ENCODE measurements around the gene XXYLT1.

Gene XXYLT1

DNA sequence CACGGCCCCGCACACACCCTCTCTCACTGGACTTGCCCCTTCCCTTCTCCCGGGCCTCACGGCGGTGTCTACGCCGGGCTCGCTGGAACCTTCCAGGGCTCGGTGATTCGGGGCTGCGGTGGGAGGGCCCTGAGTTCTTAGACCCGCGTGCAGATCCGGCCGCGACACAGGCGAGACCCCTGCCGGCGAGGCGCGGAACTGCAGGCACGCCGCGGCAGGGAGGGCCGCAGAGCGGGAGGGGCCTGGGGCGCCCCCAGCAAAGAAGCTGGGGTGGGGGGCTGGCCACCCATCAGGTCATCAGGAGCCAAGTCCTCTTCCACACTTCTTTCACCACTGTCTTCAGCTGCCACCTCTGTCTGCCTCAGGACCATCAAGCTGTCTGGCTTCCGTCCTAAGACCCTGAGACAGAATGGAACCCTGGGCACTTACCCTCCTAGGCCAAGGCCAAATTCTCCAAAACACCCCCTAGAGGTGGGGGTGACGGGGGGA, 164.5 kb downstream of the XXYLT1 start:
- peak; percentile 50 to 51 for DNase-seq

DNA sequence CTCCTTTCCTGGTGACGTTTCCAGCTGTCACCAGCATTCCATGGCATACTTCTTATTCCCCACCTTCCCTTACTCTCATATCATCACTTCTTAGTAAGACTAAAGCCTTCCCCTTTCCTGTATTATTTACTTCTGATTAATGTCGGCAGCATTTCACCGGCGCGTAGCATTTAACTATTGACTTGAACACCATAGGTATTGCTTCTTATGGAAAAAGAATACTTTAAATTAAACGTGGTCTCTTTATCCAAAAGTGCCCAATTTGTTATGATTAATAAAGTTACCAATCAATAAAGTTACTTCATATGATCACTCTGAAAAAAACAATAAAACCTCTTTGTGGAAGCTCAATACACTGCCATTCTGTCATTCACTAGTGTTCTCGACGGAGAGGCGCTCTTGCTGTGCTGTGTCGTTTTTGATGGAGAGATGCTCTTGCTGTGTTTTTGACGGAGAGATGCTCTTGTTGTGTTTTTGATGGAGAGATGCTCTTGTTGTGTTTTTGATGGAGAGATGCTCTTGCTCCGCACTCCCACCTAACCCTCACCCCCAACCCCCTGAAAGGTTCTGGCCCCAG, 165.0 kb downstream of the XXYLT1 start:
- DNase-seq: no peak

DNA sequence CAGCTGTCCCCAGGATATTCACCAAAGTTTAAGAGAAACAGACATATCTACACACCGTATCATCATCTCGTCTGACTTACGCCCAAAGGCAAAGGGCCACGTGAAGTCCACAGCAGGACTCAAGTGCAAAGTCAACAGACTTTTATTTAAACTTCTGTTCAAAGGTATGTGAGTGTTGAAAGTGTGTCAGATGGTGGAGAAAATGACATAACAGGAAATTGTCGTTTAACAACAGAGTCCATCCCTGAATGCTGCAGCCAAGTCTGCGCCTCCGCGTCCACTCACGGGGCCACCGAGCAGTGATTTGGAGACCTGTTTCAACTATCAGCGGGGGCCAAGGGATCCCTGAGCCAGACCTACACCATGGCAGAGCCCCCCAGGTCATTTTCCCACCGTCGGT, 165.6 kb downstream of the XXYLT1 start:
- no peak for DNase-seq

GRCh38 chr3:195104340-195104739, 166.6 kb downstream of the XXYLT1 start:
- DNase-seq: no peak

GRCh38 chr3:195103623-195104022, 167.3 kb downstream of the XXYLT1 start:
- no peak for DNase-seq

DNA sequence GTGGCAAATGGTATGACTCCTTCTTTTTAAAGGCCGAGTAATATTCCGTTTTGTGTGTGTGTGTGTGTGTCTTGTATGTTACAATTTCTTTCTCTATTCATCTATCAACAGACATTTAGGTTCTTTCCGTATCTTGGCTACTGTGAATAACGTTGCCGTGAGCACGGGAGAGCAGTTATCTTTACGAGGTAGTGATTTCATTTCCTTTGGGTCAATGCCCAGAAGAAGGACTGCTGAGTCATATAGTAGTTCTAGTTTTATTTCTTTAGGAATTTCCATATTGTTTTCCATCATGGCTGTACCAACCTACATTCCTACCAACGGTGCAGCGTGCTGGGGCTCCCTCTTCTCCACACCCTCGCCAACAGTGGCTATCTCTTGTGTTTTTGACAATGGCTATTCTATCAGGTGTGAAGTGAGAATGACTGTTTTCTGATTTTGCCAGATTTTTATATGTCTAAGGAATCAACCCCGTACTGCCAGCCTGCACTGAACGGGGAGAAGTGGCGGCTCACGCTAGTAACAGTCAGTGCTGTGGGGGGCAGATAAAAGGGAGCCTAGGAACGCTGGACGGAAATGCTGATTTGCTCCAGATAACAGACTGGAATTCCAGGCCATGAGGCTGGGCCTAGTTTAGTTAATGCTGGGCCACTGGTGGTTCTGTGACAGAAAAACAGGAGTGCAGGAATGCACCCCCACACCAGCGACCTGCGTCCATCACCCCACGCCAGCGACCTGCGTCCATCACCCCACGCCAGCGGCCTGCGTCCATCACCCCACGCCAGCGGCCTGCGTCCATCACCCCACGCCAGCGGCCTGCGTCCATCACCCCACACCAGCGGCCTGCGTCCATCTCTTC, 168.1 kb downstream of the XXYLT1 start:
- DNase-seq: peak; percentile 34 to 38

DNA sequence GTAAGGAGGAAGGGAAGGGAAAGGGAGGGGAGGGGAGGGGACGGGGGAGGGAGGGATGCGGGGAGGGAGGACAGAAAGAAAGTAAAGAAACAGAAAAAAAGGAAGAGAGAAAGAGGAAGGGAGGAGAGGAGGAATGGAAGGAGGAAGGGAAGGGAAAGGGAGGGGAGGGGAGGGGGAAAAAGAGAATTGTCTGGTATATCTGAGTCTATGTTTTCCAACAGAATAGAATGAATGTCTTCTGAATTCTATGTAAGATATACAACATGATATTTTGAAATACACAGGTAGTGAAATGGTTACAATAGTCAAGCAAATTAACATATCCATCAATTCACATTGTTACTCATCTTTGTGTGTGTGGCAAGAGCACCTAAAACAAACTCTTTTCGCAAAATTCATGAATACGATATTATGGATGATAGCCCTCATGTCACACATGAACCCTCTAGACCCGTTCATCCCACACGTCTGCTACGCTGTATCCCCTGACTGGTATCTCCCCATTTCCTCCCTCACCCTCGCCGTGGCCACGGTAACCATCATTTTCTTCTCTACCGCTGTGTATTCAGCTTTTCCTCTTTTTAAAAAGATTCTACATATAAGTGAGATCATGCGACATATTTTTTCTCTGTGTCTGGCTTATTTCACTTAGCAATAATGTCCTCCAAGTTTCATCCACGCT, 168.9 kb downstream of the XXYLT1 start:
- peak; percentile 18 to 26 for DNase-seq

- DNase-seq: peak; percentile 96 to 97
These were observed 169.9 kb downstream of the XXYLT1 start for GRCh38 chr3:195101001-195101583.

DNA sequence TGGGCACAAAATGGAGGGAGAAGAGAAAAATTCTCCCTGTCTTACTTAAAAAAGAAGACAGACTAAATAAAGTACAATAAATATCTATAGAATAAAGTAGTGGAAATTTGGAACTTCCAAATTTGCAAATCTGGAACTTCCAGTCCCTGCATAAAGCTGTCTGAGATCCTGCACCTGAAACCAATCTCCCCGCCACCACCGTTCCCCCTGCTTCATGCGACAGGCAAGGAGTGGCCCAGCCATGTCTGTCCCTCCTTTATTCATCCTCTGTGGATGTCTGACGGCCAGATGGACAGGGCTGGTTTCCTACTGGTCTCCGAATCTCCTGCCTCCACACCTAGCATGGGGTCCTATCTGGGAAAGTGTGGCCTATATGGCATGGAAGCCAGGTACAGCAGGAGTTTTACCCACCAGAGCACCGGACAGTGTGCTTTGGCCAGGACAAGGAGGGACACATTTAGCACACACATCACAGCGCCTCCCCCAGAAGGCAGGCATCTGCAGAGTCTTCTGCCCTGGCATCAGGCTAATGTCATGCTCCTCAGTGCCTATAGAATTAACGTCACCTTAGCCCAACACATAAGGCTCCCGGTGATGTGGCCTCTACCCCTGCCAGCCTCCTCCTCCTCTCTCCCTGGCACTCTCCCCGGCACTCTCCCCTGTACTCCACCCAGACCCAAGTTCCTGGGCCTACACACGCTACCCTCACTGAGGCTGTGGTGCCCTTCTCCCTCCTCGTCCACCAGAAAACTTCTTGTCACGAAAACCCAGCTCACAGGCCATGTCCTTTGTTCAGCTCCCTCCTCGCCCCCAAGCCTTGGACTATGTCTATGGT, 170.8 kb downstream of the XXYLT1 start:
- DNase-seq: no peak

DNA sequence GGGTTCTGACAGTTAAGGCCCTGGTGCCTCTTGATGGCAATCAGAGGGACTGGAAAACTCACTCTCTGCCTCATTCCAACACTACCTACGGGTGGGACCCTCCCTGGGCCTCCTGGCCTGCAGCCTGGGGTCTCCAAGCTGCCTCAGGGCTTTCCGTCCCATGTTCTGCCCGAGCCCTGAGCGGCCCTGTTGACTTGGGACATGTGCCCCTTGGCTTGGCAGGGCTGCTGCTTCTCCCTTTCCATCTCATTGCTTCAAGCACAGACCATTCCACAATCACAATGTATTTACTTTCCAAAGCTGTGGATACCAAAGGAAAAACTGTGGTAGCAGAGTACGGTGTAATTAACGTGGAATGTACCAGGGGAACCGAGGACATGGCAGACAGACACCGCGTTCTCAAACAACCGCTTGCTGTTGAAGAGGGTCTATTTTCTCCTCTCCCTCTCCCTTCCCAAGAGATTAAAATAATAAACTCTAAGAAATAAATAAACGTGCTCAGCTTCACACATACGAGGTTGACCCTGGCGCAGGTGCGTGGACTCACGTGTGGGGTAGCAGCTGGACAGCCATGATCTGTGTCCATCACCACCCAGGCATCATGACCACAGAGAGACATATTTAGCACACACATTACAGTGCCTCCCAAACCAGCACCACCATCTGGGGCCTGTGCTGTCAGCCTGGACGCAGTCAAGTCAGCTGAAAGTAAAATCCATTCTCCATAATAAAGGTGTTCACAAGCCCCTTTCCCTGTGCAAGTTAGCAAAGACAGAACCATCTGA, 172.0 kb downstream of the XXYLT1 start:
- no peak for DNase-seq

GRCh38 chr3:195097331-195098255, 173.4 kb downstream of the XXYLT1 start:
- DNase-seq: no peak

GRCh38 chr3:195096484-195097330, 174.3 kb downstream of the XXYLT1 start:
- no peak for DNase-seq

GRCh38 chr3:195096053-195096452, 174.9 kb downstream of the XXYLT1 start:
- DNase-seq: no peak

GRCh38 chr3:195095704-195096036, 175.3 kb downstream of the XXYLT1 start:
- DNase-seq: no peak

- DNase-seq: no peak
These were observed 175.8 kb downstream of the XXYLT1 start for GRCh38 chr3:195095035-195095703.

DNA sequence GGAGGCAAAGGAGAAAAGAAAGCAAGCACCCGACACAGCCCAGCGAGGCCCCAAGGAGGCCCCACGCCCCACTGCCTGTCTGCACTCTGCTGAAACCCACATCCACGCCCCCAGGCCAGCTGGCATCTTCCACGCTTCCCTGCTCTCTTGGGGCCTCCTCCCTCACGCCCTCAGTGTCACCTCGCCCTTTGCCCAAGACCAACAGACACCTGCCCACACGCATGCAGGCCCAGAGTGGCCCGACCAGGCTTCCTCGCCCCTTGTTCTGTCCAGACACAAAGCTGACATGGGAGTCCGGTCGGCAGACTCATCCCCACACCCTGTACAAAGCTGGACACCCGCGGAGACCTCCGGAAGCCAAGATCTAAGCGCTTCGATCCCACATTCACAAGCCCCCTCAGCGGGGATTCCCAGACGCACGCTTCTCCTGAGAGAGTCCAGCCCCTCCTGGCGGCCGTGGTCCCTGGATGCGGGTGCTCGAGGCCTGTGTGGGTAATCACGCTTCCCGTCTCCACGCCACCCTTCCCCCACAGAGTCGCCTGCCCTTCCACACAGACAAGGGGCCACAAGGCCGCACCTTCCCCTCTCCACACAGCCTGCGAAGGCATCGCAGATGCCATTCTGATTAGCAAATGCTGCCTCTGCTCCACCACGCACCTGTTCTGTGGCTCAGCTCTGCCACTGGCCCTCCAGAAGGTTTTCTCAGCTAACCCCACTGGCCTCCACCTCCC, 176.6 kb downstream of the XXYLT1 start:
- peak in 1 of 2 experiments; percentile 37 for DNase-seq

- no peak for DNase-seq
These were observed 177.2 kb downstream of the XXYLT1 start for GRCh38 chr3:195093731-195094130.

Data from AML-193 (cell line).